ENCODE measurements around the gene KRT25. TPM values are rescaled to one million over a fixed set of nuclear protein-coding genes. Genes with fewer than 3 reads are reported as not detected.
A peak's percentile ranks its signal among the peaks of the same experiment; 100 is the strongest.

Gene KRT25
- total RNA-seq: not detected

GRCh38 chr17:40755231-40755630 is at the start of gene KRT25:
Gene KRT25 (minus strand): TSS chr17:40755331. CDS start chr17:40755271, 60 bp downstream.
- no peak for TF ChIP-seq CTCF (IDR thresholded peaks at IDR 0.05)
- no peaks in the 10 kb centered on the region for H3K36me3 ChIP-seq
- DNase-seq (ENCODE audit: low spot score) (no peak), ATAC-seq (ENCODE audit: insufficient number of reproducible peaks, low FRiP score, low read depth) (no peak)
- no peak within 1 kb of the TSS for H3K27ac ChIP-seq
- no peaks in the 10 kb centered on the region for H3K27me3 ChIP-seq (replicated peaks; ENCODE audit: insufficient read depth)
- H3K4me3 ChIP-seq: no peak within 1 kb of the TSS
- H3K4me1 ChIP-seq (ENCODE audit: control insufficient read depth in 1 of 2, low read depth in 2 of 2): no peaks in the 10 kb centered on the region
- H3K9me3 ChIP-seq: peaks cover 10% of the 10 kb centered on the region

- no peaks in the 10 kb centered on the region for H3K4me1 ChIP-seq (ENCODE audit: control insufficient read depth in 1 of 2, low read depth in 2 of 2)
- H3K9me3 ChIP-seq: no peaks in the 10 kb centered on the region
- peak; percentile 83 for TF ChIP-seq CTCF (IDR thresholded peaks at IDR 0.05)
- no peak overlapping the region for H3K27ac ChIP-seq
- no peaks in the 10 kb centered on the region for H3K36me3 ChIP-seq
- no peak overlapping the region for H3K4me3 ChIP-seq
- DNase-seq (ENCODE audit: low spot score): peak; percentile 28
- H3K27me3 ChIP-seq (replicated peaks; ENCODE audit: insufficient read depth): no peaks in the 10 kb centered on the region
- ATAC-seq (ENCODE audit: insufficient number of reproducible peaks, low FRiP score, low read depth): no peak
Measured at GRCh38 chr17:40803617-40804082, 48.5 kb upstream of the KRT25 start.

GRCh38 chr17:40801157-40801556 is 46.0 kb upstream of the KRT25 start:
- no peak for TF ChIP-seq CTCF (IDR thresholded peaks at IDR 0.05)
- Histone ChIP-seq H3K27me3 (replicated peaks; ENCODE audit: insufficient read depth) (no peaks in the 10 kb centered on the region), H3K4me1 (ENCODE audit: control insufficient read depth in 1 of 2, low read depth in 2 of 2) (no peaks in the 10 kb centered on the region), H3K9me3 (no peaks in the 10 kb centered on the region), H3K36me3 (no peaks in the 10 kb centered on the region), H3K27ac (no peak overlapping the region), H3K4me3 (no peak overlapping the region)
- ATAC-seq (ENCODE audit: insufficient number of reproducible peaks, low FRiP score, low read depth) (no peak), DNase-seq (ENCODE audit: low spot score) (no peak)

- Histone ChIP-seq H3K4me1 (ENCODE audit: control insufficient read depth in 1 of 2, low read depth in 2 of 2) (no peaks in the 10 kb centered on the region), H3K36me3 (no peaks in the 10 kb centered on the region), H3K9me3 (no peaks in the 10 kb centered on the region), H3K27me3 (replicated peaks; ENCODE audit: insufficient read depth) (no peaks in the 10 kb centered on the region), H3K27ac (no peak overlapping the region), H3K4me3 (no peak overlapping the region)
- DNase-seq (ENCODE audit: low spot score) (no peak), ATAC-seq (ENCODE audit: insufficient number of reproducible peaks, low FRiP score, low read depth) (no peak)
- no peak for TF ChIP-seq CTCF (IDR thresholded peaks at IDR 0.05)
Measured at GRCh38 chr17:40800381-40800780, 45.2 kb upstream of the KRT25 start.

GRCh38 chr17:40799859-40800258 is 44.7 kb upstream of the KRT25 start, which contains the start of gene KRT28:
Gene KRT28 (minus strand): TSS chr17:40799959. CDS start chr17:40799893, 66 bp downstream.
- Histone ChIP-seq H3K36me3 (no peaks in the 10 kb centered on the region), H3K9me3 (no peaks in the 10 kb centered on the region), H3K4me1 (ENCODE audit: control insufficient read depth in 1 of 2, low read depth in 2 of 2) (no peaks in the 10 kb centered on the region), H3K4me3 (no peak within 1 kb of the TSS), H3K27me3 (replicated peaks; ENCODE audit: insufficient read depth) (no peaks in the 10 kb centered on the region), H3K27ac (no peak within 1 kb of the TSS)
- TF ChIP-seq CTCF (IDR thresholded peaks at IDR 0.05): no peak
- DNase-seq (ENCODE audit: low spot score) (no peak), ATAC-seq (ENCODE audit: insufficient number of reproducible peaks, low FRiP score, low read depth) (no peak)

Measured in thoracic aorta (tissue), 2 donors.